ENCODE measurements around the gene ZNF407.

Gene ZNF407

DNA sequence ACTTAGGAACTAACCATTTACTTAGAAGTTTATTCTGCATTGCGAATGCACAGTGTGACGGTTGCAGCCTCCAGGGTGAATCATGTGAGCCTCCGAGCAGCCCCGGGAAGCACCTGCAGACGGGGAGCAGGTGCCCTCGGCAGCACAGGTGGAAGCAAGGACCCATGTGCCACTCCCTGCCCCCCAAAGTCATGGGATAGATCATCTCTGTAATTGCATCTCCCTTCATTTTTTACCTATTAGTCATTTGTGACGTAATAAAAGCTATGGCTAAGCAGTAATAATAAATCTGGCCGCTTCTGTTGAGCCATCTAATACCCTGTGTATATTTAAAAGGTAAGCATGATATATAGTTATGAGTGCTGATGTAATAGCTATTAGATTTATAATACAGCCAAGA is 514.1 kb downstream of the ZNF407 start:
- Histone ChIP-seq H3K4me1 (ENCODE audit: control extremely low read depth in 1 of 4, control insufficient read depth in 4 of 4, insufficient read depth in 4 of 4, low read length in 3 of 4) (no peaks in the 10 kb centered on the region), H3K36me3 (ENCODE audit: control insufficient read depth in 4 of 4, insufficient read depth in 4 of 4, low read length in 3 of 4) (no peaks in the 10 kb centered on the region), H3K27me3 (replicated peaks in 2 of 5; ENCODE audit: control insufficient read depth in 4 of 5, insufficient read depth in 5 of 5, low read length in 4 of 5) (no peaks in the 10 kb centered on the region), H3K4me3 (ENCODE audit: control insufficient read depth in 1 of 7, extremely low read depth in 1 of 7, insufficient read depth in 4 of 7, low read depth in 2 of 7, low read length in 6 of 7) (no peak overlapping the region), H3K27ac (ENCODE audit: insufficient read depth in 1 of 2, low read depth in 1 of 2, low read length in 2 of 2, poor library complexity in 1 of 2, severe bottlenecking in 2 of 2) (no peak overlapping the region), H3K9me3 (ENCODE audit: control extremely low read depth in 1 of 5, control insufficient read depth in 4 of 5, insufficient read depth in 2 of 5, low read depth in 1 of 5, low read length in 4 of 5) (peaks cover 0 to 2% (median 0%) of the 10 kb centered on the region in 5 experiments)
- 83% methylated on average over 5 of the region's 8 CpGs for WGBS (ENCODE audit: insufficient coverage)
- CTCF ChIA-PET, result no interaction called here
- POLR2A ChIA-PET, result no interaction called here
- no peak for DNase-seq

DNA sequence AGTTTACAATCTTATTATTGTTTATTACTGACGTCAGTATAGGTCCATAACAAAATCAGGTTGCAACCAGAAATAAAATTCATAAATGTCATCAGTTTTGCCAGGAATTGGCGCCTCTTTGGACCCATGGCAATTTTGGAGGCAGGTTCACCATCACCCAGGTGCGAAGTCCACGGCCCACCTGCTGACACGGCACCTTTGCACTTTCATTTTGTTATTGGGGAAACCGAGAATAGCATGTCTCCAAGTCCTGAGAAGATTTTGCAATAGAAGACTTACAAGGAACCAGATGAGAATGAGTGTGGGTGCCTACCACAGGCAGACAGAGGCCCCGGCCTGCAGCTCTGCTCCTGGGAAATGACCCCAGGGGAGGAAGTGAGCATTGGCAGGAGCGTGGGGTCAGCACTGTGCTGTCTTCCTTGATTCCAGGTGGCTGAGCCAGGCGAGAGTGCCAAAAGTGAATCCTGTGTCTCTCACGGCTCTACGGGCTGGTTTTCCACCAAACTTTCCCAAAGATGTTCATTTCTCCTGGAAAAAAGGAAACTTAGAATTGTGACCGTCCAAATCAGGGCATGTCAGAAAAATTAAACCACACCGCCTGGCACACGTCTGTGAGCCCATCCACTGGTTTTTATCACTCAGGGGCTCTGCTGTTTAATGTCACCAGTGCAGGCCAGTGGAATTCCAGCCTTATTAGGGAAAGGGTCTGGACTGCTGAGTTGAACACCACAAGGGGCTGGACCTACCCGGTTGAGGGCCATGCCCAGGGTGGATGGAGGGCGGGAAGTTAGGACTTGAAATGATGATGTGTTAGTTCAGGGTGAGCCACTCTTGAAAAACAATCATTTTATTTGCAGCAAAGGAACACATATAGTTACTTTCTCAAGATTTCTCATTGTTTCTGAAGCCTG is 514.8 kb downstream of the ZNF407 start:
- CTCF ChIA-PET, result no interaction called here
- no peak for DNase-seq
- peaks cover 0 to 2% (median 0%) of the 10 kb centered on the region in 5 experiments for H3K9me3 ChIP-seq (ENCODE audit: control extremely low read depth in 1 of 5, control insufficient read depth in 4 of 5, insufficient read depth in 2 of 5, low read depth in 1 of 5, low read length in 4 of 5)

DNA sequence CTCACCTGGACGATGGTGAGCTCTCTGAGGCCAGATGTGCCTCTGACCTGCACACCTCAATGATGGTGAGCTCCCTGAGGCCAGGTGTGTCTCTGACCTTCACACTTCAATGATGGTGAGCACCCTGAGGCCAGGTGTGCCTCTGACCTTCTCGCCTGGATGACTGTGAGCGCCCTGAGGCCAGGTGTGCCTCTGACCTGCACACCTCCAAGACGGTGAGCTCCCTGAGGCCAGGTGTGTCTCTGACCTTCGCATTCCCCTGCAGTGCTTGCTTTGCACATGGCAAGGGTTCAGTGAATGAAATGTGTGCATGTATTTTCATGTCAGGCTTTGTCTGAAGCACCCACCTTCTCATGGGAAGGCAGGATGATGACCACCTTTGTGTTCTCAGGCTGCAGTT is 515.8 kb downstream of the ZNF407 start:
- Histone ChIP-seq H3K27me3 (replicated peaks in 2 of 5; ENCODE audit: control insufficient read depth in 4 of 5, insufficient read depth in 5 of 5, low read length in 4 of 5) (no peaks in the 10 kb centered on the region), H3K27ac (ENCODE audit: insufficient read depth in 1 of 2, low read depth in 1 of 2, low read length in 2 of 2, poor library complexity in 1 of 2, severe bottlenecking in 2 of 2) (no peak overlapping the region), H3K9me3 (ENCODE audit: control extremely low read depth in 1 of 5, control insufficient read depth in 4 of 5, insufficient read depth in 2 of 5, low read depth in 1 of 5, low read length in 4 of 5) (peaks cover 0 to 2% (median 0%) of the 10 kb centered on the region in 5 experiments), H3K4me1 (ENCODE audit: control extremely low read depth in 1 of 4, control insufficient read depth in 4 of 4, insufficient read depth in 4 of 4, low read length in 3 of 4) (no peaks in the 10 kb centered on the region), H3K36me3 (ENCODE audit: control insufficient read depth in 4 of 4, insufficient read depth in 4 of 4, low read length in 3 of 4) (no peaks in the 10 kb centered on the region), H3K4me3 (ENCODE audit: control insufficient read depth in 1 of 7, extremely low read depth in 1 of 7, insufficient read depth in 4 of 7, low read depth in 2 of 7, low read length in 6 of 7) (no peak overlapping the region)
- 94% methylated on average over 5 of the region's 5 CpGs for WGBS (ENCODE audit: insufficient coverage)
- ChIA-PET CTCF (no interaction called here), POLR2A (no interaction called here)
- no peak for DNase-seq

More for the DNA sequence above, 514.8 kb downstream of the ZNF407 start:
- POLR2A ChIA-PET, result no interaction called here
- Histone ChIP-seq H3K36me3 (ENCODE audit: control insufficient read depth in 4 of 4, insufficient read depth in 4 of 4, low read length in 3 of 4) (no peaks in the 10 kb centered on the region), H3K4me1 (ENCODE audit: control extremely low read depth in 1 of 4, control insufficient read depth in 4 of 4, insufficient read depth in 4 of 4, low read length in 3 of 4) (no peaks in the 10 kb centered on the region), H3K4me3 (ENCODE audit: control insufficient read depth in 1 of 7, extremely low read depth in 1 of 7, insufficient read depth in 4 of 7, low read depth in 2 of 7, low read length in 6 of 7) (no peak overlapping the region), H3K27ac (ENCODE audit: insufficient read depth in 1 of 2, low read depth in 1 of 2, low read length in 2 of 2, poor library complexity in 1 of 2, severe bottlenecking in 2 of 2) (no peak overlapping the region), H3K27me3 (replicated peaks in 2 of 5; ENCODE audit: control insufficient read depth in 4 of 5, insufficient read depth in 5 of 5, low read length in 4 of 5) (no peaks in the 10 kb centered on the region)
- 97% methylated on average over 14 of the region's 16 CpGs for WGBS (ENCODE audit: insufficient coverage)

DNA sequence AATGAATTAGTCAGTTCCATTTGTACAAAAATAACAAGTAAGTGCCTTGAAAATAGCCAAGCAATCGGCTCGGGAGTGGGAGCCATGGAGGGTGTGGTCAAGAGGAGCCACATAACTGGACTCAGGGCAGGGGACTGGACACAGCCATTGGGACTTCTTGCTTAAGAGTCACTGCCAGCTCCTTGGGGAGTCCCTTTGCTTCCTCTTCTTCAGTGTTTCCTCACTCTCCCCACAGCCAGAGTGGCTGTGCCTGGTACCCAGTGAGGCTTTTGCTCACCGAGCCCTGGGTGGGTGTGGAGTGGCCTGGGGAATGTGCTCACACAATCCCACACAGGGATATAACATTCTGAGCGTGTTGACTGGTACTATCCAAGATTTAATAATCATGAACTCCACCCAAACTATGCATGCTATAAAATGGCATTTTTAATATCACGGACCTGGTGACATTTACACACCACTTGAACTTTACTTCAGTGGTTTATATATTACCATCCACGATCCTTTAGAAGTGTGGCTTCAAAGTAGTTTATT is 516.6 kb downstream of the ZNF407 start:
- H3K4me1 ChIP-seq (ENCODE audit: control extremely low read depth in 1 of 4, control insufficient read depth in 4 of 4, insufficient read depth in 4 of 4, low read length in 3 of 4), result no peaks in the 10 kb centered on the region
- no peak overlapping the region for H3K27ac ChIP-seq (ENCODE audit: insufficient read depth in 1 of 2, low read depth in 1 of 2, low read length in 2 of 2, poor library complexity in 1 of 2, severe bottlenecking in 2 of 2)
- H3K9me3 ChIP-seq (ENCODE audit: control extremely low read depth in 1 of 5, control insufficient read depth in 4 of 5, insufficient read depth in 2 of 5, low read depth in 1 of 5, low read length in 4 of 5), result peaks cover 0 to 2% (median 0%) of the 10 kb centered on the region in 5 experiments
- ChIA-PET POLR2A (no interaction called here), CTCF (no interaction called here)
- H3K4me3 ChIP-seq (ENCODE audit: control insufficient read depth in 1 of 7, extremely low read depth in 1 of 7, insufficient read depth in 4 of 7, low read depth in 2 of 7, low read length in 6 of 7), result no peak overlapping the region
- DNase-seq, result no peak
- no peaks in the 10 kb centered on the region for H3K27me3 ChIP-seq (replicated peaks in 2 of 5; ENCODE audit: control insufficient read depth in 4 of 5, insufficient read depth in 5 of 5, low read length in 4 of 5)
- no peaks in the 10 kb centered on the region for H3K36me3 ChIP-seq (ENCODE audit: control insufficient read depth in 4 of 4, insufficient read depth in 4 of 4, low read length in 3 of 4)
- WGBS (ENCODE audit: insufficient coverage), result 85% methylated on average over 5 of the region's 6 CpGs
